ENCODE results near the gene MGMT.

The MGMT gene

GRCh38 chr10:129675027-129675769 is 208.2 kb downstream of the MGMT start:
- no peaks in the 10 kb centered on the region for H3K36me3 ChIP-seq
- peaks cover 2% of the 10 kb centered on the region for H3K9me3 ChIP-seq (ENCODE audit: severe bottlenecking)
- TF ChIP-seq, protein P1, sequence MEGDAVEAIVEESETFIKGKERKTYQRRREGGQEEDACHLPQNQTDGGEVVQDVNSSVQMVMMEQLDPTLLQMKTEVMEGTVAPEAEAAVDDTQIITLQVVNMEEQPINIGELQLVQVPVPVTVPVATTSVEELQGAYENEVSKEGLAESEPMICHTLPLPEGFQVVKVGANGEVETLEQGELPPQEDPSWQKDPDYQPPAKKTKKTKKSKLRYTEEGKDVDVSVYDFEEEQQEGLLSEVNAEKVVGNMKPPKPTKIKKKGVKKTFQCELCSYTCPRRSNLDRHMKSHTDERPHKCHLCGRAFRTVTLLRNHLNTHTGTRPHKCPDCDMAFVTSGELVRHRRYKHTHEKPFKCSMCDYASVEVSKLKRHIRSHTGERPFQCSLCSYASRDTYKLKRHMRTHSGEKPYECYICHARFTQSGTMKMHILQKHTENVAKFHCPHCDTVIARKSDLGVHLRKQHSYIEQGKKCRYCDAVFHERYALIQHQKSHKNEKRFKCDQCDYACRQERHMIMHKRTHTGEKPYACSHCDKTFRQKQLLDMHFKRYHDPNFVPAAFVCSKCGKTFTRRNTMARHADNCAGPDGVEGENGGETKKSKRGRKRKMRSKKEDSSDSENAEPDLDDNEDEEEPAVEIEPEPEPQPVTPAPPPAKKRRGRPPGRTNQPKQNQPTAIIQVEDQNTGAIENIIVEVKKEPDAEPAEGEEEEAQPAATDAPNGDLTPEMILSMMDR (IDR thresholded peaks at IDR 0.05; ENCODE audit: low read depth, low read length): no peak
- H3K4me3 ChIP-seq (ENCODE audit: low read depth, low read length): no peak overlapping the region
- H3K27me3 ChIP-seq (ENCODE audit: insufficient read depth, low read depth, severe bottlenecking): no peaks in the 10 kb centered on the region
- H3K27ac ChIP-seq: no peak overlapping the region
- DNase-seq: no peak

DNA sequence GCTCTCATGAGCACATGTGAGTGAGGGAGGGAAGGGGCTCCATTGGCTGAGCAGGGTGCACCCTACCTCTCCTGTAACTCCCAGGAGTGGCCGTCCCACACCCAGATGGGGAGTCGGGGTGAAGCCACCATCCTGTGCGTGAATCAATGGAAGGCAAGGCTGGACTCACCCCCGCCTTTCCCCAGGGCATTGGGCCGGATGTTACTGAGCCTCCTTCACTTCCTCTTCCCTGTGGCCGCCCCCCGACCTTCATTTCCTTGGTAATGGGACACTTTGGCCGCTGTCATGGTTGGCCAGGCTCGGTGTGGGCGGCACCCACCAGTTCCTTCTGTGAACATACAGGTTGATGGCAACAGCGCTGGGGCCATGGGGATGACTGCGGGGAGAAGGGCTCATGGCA is 209.0 kb downstream of the MGMT start:
- TF ChIP-seq, protein P1 (IDR thresholded peaks at IDR 0.05; ENCODE audit: low read depth, low read length): no peak
- H3K9me3 ChIP-seq (ENCODE audit: severe bottlenecking): no peaks in the 10 kb centered on the region
- DNase-seq: no peak
- H3K36me3 ChIP-seq: no peaks in the 10 kb centered on the region
- no peaks in the 10 kb centered on the region for H3K27me3 ChIP-seq (ENCODE audit: insufficient read depth, low read depth, severe bottlenecking)
- H3K4me3 ChIP-seq (ENCODE audit: low read depth, low read length): no peak overlapping the region
- no peak overlapping the region for H3K27ac ChIP-seq

GRCh38 chr10:129677377-129677927 is 210.4 kb downstream of the MGMT start:
- TF ChIP-seq, protein P1 (IDR thresholded peaks at IDR 0.05; ENCODE audit: low read depth, low read length): no peak
- H3K9me3 ChIP-seq (ENCODE audit: severe bottlenecking): no peaks in the 10 kb centered on the region
- H3K27me3 ChIP-seq (ENCODE audit: insufficient read depth, low read depth, severe bottlenecking): no peaks in the 10 kb centered on the region
- H3K4me3 ChIP-seq (ENCODE audit: low read depth, low read length): no peak overlapping the region
- no peak for DNase-seq
- H3K27ac ChIP-seq: no peak overlapping the region
- no peaks in the 10 kb centered on the region for H3K36me3 ChIP-seq

DNA sequence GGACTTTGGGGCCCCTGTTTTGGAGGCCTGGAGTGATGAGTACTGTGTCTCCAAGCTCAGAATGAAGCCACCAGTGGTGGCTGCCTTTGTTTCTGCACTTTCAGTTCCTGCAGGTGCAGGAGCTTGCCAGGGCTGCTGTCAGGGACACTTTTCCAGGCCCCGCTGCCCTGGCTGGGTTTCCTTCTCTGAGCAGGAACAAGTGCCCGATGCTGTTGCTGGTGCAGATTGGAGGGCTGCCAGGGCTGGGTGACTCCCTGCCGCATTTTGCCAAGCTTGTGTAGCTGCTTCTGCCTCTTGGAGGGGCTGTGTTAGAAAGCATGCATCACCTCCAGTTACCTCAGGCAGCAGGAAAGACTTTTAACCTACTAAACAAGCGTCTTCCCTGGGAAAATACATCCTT is 211.1 kb downstream of the MGMT start:
- TF ChIP-seq, protein P1 (IDR thresholded peaks at IDR 0.05; ENCODE audit: low read depth, low read length): no peak
- H3K4me3 ChIP-seq (ENCODE audit: low read depth, low read length): no peak overlapping the region
- no peaks in the 10 kb centered on the region for H3K9me3 ChIP-seq (ENCODE audit: severe bottlenecking)
- H3K36me3 ChIP-seq: no peaks in the 10 kb centered on the region
- H3K27me3 ChIP-seq (ENCODE audit: insufficient read depth, low read depth, severe bottlenecking): no peaks in the 10 kb centered on the region
- DNase-seq: no peak
- no peak overlapping the region for H3K27ac ChIP-seq

DNA sequence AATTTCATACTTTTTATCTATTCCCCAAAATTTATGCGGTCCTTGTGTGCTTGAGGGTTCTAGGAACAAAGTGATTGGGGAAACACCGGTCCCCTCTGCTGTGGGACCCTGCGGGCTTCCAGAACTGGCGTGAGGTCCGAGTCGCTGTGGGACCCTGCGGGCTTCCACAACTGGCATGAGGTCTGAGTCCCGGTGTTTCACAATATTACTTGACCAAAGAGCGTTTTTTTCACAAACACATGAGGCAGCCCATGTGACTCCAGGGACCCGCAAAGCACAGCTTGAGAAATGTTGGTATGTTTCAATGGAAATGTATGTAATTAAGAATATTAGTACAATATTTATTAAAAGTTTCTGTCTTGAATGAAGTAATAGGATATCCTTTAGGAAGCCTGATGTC is 212.2 kb downstream of the MGMT start:
- no peak for DNase-seq
- Histone ChIP-seq H3K36me3 (no peaks in the 10 kb centered on the region), H3K9me3 (ENCODE audit: severe bottlenecking) (no peaks in the 10 kb centered on the region), H3K27me3 (ENCODE audit: insufficient read depth, low read depth, severe bottlenecking) (no peaks in the 10 kb centered on the region), H3K4me3 (ENCODE audit: low read depth, low read length) (no peak overlapping the region), H3K27ac (no peak overlapping the region)
- TF ChIP-seq, protein P1 (IDR thresholded peaks at IDR 0.05; ENCODE audit: low read depth, low read length): no peak
